NCI-H460 (cell line): Measurements from ENCODE around the gene BPIFA1. TPM values are rescaled to one million over a fixed set of nuclear protein-coding genes. Genes with fewer than 3 reads are reported as not detected.

ENCODE experiments used
- DNase-seq: peaks from one replicate; pipeline ENCODE4 v3.0.0-alpha.2; 2016; ENCODE audit warnings: low read depth; ENCODE audit errors: extremely low read depth
- total RNA-seq: library from RNA; depleted of rRNA; stranded (reverse); fragments of >200 nt; shearing (Covaris generic); gene quantifications from 2 replicates; pipeline ENCODE4 v1.2.3, GENCODE V29; 2014

The BPIFA1 gene
- total RNA-seq, 1 experiment from 2014 or later = not detected

DNA sequence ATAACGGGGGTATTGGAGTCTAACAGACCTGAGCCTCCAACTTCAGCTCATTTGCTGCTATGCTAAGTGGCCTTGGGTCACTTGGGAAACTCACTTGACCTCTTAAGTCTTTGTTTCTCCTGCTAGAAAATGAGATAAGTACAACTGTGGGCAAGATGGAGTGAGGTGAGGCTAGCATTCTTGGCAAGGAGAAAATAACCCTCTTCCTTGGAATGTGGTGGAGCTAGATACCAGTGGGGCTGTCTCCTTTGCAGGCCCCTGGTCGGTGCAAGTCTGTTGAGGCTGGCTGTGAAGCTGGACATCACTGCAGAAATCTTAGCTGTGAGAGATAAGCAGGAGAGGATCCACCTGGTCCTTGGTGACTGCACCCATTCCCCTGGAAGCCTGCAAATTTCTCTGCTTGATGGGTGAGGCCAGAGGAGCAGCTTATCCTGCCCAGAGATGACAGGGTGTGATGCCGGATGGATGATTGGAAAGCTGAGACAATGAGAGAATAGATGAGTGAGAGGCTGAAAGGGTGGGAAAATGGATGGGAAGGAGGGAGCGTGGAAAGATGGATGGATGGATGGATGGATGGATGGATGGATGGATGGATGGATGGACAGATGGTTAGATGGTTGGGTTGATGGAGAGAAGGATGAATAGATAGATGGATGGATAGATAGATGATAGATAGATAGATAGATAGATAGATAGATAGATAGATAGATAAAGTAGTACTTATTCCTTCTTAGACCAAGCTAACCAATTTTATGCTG lies 4.4 kb downstream of the BPIFA1 start:
- DNase-seq = no peak

GRCh38 chr20:33240923-33241322 lies 5.1 kb downstream of the BPIFA1 start:
- no peak for DNase-seq

DNA sequence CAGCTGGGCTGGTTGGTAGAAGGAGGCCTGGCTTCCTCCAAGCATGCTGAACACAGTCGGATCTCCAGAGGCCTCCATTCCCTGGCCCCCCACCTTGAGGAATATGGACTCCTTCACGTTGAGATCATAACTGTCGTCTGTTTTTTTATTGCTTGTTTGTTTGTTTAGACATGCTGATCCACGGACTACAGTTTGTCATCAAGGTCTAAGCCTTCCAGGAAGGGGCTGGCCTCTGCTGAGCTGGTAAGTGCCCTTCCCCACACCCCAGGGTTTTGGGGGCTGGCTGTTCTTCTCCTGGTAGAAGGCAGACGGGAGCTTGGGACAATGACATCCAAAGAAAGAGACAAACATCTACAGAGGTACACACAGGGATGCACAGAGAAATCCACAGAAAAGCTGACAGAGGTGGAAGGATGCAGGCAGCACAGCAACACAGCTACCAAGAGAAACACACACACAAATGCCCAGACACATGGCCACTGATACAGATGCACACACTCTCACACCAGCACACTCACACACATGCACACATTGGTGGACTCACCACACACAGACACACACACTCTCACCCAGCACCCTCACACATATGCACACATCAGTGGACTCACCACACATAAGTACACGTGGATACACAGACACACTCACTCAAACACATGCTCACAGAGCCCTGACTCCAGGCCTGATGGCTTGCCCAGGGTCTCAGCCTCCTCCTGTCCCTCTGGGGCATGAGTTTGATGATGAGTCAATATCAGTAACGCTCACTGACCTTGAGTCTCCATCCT lies 6.7 kb downstream of the BPIFA1 start:
- DNase-seq = no peak

- DNase-seq = no peak
Measured at GRCh38 chr20:33246077-33246476, 10.3 kb downstream of the BPIFA1 start.

DNA sequence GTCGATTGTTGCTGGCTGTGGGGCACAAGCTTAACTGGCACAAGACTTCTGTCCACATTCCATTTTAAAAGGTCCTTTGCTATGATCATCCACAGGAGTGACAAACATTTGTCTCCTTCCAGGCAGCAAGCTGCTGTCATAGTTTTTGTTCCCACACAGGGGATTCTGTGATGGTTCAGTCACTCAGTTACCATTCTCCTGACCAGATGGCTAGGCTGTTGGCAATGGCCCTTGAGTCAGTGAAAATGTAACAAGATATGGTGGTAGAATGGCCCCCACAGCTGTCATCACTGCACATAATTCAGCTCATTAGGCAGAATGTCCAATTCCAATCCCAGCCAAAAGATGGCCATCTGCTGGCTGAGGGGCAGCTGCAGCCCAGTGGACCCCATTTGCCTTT lies 13.7 kb downstream of the BPIFA1 start:
- no peak for DNase-seq

DNA sequence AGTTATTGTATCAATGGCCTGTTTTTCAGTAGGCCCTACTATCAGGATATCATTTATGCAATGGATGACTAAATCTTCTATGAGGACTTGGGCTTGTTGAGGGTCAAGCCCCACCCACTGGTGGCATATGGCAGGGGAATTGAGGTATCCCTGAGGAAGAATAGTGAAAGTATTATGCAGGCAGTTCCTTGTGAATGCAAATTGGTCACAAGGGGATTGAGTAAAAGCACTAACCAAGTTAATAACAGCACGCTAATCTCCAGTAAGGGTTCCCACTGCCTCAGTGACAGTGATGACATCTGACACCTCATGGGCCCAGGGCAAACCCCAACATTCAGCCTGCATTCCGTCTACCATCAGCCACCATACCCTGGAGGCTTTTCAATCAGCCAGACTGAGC lies 14.9 kb downstream of the BPIFA1 start:
- no peak for DNase-seq

- DNase-seq = no peak
Measured at GRCh38 chr20:33251496-33251895, 15.7 kb downstream of the BPIFA1 start.

GRCh38 chr20:33252460-33252859 lies 16.7 kb downstream of the BPIFA1 start:
- no peak for DNase-seq

- no peak for DNase-seq
Measured at GRCh38 chr20:33255005-33255404, 19.2 kb downstream of the BPIFA1 start.

DNA sequence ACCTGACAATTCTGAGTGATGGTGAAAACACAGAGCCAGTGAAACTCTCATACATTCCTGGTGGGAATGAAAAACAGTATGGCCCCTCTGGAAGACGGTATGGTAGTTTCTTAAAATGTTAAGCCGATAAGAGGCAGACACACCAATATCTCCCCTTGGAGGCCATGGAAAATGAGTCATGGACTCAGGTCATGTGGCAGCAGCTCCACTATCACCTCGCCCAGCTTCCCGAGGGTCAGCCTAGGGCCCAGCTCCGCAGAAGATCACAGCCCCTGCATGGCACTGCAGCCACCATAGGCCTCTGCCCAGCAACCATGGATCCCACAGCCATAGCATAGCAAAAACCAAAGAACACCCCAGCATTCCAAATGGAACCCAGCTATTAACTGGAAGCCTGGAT lies 21.4 kb downstream of the BPIFA1 start:
- no peak for DNase-seq

GRCh38 chr20:33259371-33259770 lies 23.6 kb downstream of the BPIFA1 start:
- no peak for DNase-seq

DNA sequence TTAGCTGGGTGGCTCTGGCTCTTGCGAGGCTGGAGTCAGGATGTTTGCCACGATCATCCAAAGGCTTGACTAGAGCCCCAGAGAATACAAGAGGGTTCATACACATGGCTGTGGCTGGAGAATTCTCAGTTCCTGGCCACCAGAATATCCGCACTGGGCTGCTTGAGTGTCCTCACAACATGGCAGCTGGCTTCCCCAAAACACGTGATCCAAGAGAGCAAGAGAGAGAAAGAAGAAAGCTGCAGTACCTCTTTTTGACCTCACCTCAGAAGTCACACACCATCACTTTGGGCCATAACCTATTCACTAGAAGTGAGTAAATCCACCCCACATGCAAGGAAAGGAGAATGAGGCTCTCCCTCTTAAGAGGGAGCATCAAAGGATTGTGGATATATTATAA lies 25.7 kb downstream of the BPIFA1 start:
- DNase-seq = no peak

DNA sequence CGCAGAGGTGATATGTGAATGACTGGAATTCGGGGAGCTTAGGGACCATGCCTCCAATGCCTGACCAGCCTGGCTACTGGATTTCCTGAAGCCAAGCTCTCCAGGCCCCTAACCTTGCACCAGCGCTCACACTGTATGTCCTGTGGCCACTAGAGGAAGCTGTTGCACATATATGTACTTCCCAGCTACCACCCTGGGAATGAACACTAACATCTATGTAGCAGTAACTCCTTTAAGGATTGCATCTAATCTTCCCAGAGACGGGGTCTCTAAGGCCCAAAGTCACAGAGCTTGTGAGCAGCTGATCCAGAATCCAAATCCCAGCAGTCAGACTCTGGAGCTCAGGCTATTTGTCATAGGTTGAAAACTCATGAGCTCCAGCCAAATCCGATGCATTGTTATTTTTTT lies 26.9 kb downstream of the BPIFA1 start:
- DNase-seq = peak; percentile 46

GRCh38 chr20:33263784-33264183 lies 28.0 kb downstream of the BPIFA1 start:
- no peak for DNase-seq

- no peak for DNase-seq
Measured at GRCh38 chr20:33267701-33268100, 31.9 kb downstream of the BPIFA1 start.

DNA sequence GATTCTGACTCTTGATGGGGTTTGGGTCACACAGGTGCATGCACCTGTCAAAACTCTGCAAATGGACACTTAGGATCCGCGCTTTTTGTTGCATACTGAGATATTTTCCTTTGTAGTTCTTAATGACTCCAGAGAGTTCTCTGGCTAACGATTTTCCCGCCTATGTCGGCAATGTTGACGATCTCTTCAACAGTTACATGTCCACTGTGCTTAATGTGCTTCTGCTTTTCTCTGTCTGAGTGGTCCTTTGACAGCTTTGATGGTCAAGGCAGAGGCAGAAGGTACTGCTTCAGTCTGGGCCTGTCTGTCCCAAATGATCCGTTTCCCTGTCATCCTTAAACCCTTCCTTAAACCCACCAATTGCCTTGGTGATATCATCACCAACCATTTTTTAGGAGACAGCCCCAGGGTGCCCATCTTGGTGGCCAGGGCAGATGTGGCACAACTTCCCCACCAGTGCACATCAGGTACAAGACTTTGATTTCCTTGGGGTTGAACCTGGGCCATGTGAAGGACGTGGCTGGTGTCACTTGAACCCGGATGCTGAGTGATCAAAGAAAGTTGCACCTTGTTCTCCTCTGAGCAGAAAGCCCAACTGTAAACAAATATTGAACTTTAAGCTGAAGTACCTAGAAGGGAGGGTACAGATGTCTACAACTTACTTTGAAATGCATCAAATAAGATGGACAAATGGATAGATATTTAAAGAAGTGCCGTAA lies 36.5 kb downstream of the BPIFA1 start:
- DNase-seq = no peak

- DNase-seq = no peak
Measured at GRCh38 chr20:33273117-33273851, 37.5 kb downstream of the BPIFA1 start.

- DNase-seq = no peak
Measured at GRCh38 chr20:33275215-33275614, 39.4 kb downstream of the BPIFA1 start.

DNA sequence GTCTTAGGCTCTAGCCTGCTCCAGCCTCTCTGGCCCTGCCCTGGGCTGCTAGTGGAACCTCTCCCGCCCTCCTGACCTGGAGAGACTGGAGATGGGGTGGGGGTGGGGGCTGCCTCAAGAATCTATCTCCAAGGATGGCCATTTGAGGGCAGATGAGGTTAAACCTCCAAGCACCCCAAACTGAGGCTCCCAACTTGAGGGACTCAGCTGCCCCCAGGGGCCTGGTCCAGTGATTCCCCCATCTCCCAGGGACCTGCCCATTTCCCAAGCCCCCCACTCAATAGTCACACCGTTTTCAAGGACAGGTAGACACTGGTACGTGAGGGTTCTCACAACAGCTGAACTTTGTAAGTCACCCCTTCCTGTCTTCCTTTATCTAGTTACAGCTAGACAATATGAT lies 40.1 kb downstream of the BPIFA1 start:
- no peak for DNase-seq

GRCh38 chr20:33276303-33277113 lies 40.7 kb downstream of the BPIFA1 start:
- DNase-seq = no peak
